Measurements from ENCODE around the gene INPP5A.
"Not testable (repeated sequence)": the region's sequence is repeated elsewhere in the genome, so short reads cannot be mapped to it uniquely, and the experiment has no call there.

INPP5A gene, protein sequence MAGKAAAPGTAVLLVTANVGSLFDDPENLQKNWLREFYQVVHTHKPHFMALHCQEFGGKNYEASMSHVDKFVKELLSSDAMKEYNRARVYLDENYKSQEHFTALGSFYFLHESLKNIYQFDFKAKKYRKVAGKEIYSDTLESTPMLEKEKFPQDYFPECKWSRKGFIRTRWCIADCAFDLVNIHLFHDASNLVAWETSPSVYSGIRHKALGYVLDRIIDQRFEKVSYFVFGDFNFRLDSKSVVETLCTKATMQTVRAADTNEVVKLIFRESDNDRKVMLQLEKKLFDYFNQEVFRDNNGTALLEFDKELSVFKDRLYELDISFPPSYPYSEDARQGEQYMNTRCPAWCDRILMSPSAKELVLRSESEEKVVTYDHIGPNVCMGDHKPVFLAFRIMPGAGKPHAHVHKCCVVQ

DNA sequence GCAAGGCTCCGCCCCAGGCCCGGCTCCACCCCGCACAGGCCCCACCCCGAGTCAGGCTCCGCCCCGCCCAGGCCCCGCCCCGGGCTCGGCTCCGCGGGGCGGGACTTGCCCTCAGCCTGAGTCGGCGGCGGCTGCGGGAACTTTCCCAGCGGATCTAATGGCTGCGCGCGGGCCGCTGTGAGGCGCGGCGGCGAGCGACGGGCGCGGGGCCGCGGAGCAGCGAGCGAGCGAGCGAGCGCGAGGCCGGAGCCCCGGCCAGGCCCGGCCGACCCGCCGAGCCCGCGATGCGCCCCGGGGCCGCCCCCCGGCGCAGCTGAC lies at the start of gene INPP5A:
INPP5A (plus strand) TSS at position 104 of the 318 bp plus-strand sequence. CDS start 310 bp downstream, outside the sequence.
- in situ Hi-C loops (cut with HindIII; ENCODE audit: low pct_ligation_motif_present, low sequenced_read_pairs) = no loop called here
- Histone ChIP-seq H3K36me3 (replicated peaks) (no peaks in the 10 kb centered on the region), H3K4me3 (ENCODE audit: low read depth, low read length) (peak within 1 kb of the TSS; percentile 70), H3K27ac (peak within 1 kb of the TSS; percentile 72), H3K27me3 (replicated peaks) (no peaks in the 10 kb centered on the region)
- no peak for DNase-seq
- TF ChIP-seq, protein P1, sequence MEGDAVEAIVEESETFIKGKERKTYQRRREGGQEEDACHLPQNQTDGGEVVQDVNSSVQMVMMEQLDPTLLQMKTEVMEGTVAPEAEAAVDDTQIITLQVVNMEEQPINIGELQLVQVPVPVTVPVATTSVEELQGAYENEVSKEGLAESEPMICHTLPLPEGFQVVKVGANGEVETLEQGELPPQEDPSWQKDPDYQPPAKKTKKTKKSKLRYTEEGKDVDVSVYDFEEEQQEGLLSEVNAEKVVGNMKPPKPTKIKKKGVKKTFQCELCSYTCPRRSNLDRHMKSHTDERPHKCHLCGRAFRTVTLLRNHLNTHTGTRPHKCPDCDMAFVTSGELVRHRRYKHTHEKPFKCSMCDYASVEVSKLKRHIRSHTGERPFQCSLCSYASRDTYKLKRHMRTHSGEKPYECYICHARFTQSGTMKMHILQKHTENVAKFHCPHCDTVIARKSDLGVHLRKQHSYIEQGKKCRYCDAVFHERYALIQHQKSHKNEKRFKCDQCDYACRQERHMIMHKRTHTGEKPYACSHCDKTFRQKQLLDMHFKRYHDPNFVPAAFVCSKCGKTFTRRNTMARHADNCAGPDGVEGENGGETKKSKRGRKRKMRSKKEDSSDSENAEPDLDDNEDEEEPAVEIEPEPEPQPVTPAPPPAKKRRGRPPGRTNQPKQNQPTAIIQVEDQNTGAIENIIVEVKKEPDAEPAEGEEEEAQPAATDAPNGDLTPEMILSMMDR (IDR thresholded peaks at IDR 0.05; ENCODE audit: low read depth, low read length, missing control alignments) = no peak

GRCh38 chr10:132488231-132488821 lies 49.3 kb upstream of the INPP5A start:
- in situ Hi-C loops (cut with HindIII; ENCODE audit: low pct_ligation_motif_present, low sequenced_read_pairs) = no loop called here
- H3K27me3 ChIP-seq (replicated peaks) = no peaks in the 10 kb centered on the region
- H3K36me3 ChIP-seq (replicated peaks) = no peaks in the 10 kb centered on the region
- TF ChIP-seq, protein P1 (IDR thresholded peaks at IDR 0.05; ENCODE audit: low read depth, low read length, missing control alignments) = no peak
- H3K27ac ChIP-seq = no peak overlapping the region
- DNase-seq = no peak
- H3K4me3 ChIP-seq (ENCODE audit: low read depth, low read length) = no peak overlapping the region

DNA sequence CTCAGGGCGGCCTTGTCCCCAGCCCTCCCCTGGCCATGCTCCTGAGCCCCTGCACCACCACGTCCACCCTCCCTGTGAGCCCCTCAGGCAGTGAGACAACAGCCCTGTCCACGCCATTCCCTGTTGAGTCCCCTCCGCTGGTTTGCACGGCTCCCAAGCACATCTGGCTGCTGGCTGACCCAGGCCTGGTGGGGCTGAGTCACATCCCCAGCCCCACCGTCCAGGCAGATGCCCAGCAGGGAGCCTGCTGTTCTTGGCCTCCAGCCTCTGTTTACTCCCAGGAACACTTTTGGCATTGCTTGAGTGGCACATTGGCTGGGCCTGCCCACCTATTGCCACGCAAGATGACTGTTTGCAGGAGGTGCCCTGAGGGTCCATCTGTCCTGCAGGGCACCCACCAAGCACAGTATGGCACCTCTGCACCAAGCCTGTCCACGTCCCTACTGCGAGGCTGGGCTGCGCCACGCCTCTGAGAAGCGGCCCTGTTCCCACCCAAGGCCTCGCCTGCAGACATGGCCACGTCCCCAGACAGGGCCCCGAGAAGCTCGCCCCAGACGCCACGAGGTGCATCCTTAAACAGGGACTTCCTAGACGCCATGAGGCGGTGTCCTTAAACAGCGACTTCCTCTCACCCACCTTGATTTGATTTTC lies 48.4 kb upstream of the INPP5A start:
- Histone ChIP-seq H3K27me3 (replicated peaks) (no peaks in the 10 kb centered on the region), H3K27ac (no peak overlapping the region), H3K36me3 (replicated peaks) (no peaks in the 10 kb centered on the region), H3K4me3 (ENCODE audit: low read depth, low read length) (no peak overlapping the region)
- peak; percentile 53 for DNase-seq
- in situ Hi-C loops (cut with HindIII; ENCODE audit: low pct_ligation_motif_present, low sequenced_read_pairs) = no loop called here
- TF ChIP-seq, protein P1 (IDR thresholded peaks at IDR 0.05; ENCODE audit: low read depth, low read length, missing control alignments) = no peak

DNA sequence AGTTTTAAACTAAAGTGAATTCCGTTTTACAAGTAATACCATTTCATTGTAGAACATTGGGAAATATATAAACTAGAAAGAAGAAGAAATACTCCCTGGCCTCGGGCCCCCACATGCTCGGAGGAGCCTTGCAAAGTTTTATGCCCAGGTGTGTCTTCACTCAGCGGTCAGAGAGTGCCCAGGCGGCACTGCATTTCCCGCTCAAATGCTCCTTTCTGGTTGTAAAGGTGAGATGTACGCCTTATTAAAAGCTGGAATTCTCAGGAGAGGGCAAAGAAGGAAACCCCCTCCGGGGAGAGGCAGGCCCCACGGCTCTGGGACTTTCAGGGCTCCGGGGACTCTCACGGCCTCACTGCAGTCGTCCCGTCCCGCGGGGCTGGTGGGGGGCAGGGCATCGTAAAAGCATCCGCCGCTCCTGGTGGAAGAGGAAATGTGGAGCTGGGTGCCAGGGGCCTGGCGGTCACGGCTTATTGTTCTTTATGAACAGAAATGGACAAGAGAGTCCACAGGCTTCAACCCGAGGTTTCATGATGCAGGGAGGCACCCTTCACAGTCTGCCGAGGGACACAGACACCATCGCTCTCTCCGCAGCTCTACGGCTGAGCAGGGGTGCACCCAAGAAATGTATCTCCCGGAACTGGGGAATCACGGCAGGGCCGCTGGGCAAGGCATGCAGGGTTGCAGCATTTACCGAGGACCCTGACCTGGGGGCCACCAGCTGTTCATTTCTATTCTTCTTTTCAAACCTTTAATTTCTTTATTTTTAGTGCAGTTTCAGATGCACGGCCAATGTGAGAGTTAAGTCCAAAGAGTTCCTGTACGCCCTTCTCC lies 47.7 kb upstream of the INPP5A start:
- H3K4me3 ChIP-seq (ENCODE audit: low read depth, low read length) = no peak overlapping the region
- H3K36me3 ChIP-seq (replicated peaks) = no peaks in the 10 kb centered on the region
- TF ChIP-seq, protein P1 (IDR thresholded peaks at IDR 0.05; ENCODE audit: low read depth, low read length, missing control alignments) = no peak
- H3K27ac ChIP-seq = no peak overlapping the region
- H3K27me3 ChIP-seq (replicated peaks) = no peaks in the 10 kb centered on the region
- no peak for DNase-seq
- in situ Hi-C loops (cut with HindIII; ENCODE audit: low pct_ligation_motif_present, low sequenced_read_pairs) = no loop called here

DNA sequence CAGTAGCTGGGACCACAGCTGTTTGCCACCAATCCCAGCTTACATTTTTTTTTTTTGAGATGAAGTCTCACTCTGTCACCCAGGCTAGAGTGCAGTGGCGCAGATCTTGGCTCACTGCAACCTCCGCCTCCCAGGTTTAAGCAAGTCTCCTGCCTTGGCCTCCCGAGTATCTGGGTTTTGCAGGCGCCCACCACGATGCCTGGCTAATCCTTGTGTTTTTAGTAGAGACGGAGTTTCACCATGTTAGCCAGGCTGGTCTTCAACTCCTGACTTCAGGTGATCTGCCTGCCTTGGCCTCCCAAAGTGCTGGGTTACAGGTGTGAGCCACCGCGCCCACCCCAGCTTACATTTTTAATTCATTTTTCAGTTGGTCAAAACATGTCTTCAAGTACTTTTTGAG lies 46.1 kb upstream of the INPP5A start:
- DNase-seq; H3K27me3 ChIP-seq (replicated peaks); H3K4me3 ChIP-seq (ENCODE audit: low read depth, low read length); in situ Hi-C loops (cut with HindIII; ENCODE audit: low pct_ligation_motif_present, low sequenced_read_pairs); H3K36me3 ChIP-seq (replicated peaks); H3K27ac ChIP-seq: not testable (repeated sequence)
